Kidney epithelial cell (primary cell): ENCODE data around the gene LENEP. TPM values are rescaled to one million over a fixed set of nuclear protein-coding genes. Genes with fewer than 3 reads are reported as not detected.

Experiments
- DNase-seq: peaks from one replicate; pipeline ENCODE4 v3.0.0-alpha.2; 2010; ENCODE audit warnings: low read depth
- H3K27me3 ChIP-seq: 2 replicates; pipeline ENCODE4 v1.6.0; 2011; ENCODE audit warnings: low read length; ENCODE audit not compliant: control insufficient read depth, insufficient read depth
- H3K36me3 ChIP-seq: 2 replicates; pipeline ENCODE4 v1.5.1; 2011; ENCODE audit warnings: low read length; ENCODE audit not compliant: control insufficient read depth, insufficient read depth
- H3K4me3 ChIP-seq: 2 replicates; pipeline ENCODE4 v1.5.1; 2011; ENCODE audit warnings: low read depth, mild to moderate bottlenecking, control low read depth, low read length
- total RNA-seq: library from RNA; depleted of rRNA; stranded (reverse); fragments of >200 nt; gene quantifications from 2 replicates; pipeline ENCODE4 v1.2.3, GENCODE V29; 2015
- TF ChIP-seq, protein P1 (sequence below): IDR thresholded peaks from 2 replicates; pipeline ENCODE4 v1.5.1; 2011; ENCODE audit warnings: mild to moderate bottlenecking, moderate library complexity, low read length, control low read depth, inconsistent platforms; ENCODE audit not compliant: insufficient read depth, poor library complexity, severe bottlenecking

Gene LENEP
- total RNA-seq, 1 donor from 2014 or later: 1.6 TPM

DNA sequence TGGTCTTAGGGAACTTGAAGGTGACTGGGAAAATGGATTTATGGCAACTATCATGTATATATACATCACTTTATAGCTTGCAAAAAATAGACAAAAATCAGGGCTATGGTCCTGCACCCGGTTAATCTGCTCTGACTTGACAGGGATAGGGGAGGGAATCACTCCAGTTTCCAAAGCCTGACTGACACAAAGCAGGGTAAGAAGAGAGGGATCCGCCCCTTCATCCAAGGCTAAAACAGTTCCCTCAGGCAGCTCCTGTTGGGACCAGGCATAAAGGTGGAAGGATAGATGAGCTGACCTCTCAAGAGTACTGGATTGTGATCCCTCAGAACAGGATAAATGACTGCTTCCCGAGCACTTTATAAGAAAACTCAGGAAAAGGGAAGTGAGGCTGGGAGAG lies 38.8 kb upstream of the LENEP start:
- TF ChIP-seq, protein P1, sequence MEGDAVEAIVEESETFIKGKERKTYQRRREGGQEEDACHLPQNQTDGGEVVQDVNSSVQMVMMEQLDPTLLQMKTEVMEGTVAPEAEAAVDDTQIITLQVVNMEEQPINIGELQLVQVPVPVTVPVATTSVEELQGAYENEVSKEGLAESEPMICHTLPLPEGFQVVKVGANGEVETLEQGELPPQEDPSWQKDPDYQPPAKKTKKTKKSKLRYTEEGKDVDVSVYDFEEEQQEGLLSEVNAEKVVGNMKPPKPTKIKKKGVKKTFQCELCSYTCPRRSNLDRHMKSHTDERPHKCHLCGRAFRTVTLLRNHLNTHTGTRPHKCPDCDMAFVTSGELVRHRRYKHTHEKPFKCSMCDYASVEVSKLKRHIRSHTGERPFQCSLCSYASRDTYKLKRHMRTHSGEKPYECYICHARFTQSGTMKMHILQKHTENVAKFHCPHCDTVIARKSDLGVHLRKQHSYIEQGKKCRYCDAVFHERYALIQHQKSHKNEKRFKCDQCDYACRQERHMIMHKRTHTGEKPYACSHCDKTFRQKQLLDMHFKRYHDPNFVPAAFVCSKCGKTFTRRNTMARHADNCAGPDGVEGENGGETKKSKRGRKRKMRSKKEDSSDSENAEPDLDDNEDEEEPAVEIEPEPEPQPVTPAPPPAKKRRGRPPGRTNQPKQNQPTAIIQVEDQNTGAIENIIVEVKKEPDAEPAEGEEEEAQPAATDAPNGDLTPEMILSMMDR: no peak
- Histone ChIP-seq H3K4me3 (no peak overlapping the region), H3K27me3 (no peaks in the 10 kb centered on the region), H3K36me3 (peaks cover under 1% of the 10 kb centered on the region)
- DNase-seq: no peak

DNA sequence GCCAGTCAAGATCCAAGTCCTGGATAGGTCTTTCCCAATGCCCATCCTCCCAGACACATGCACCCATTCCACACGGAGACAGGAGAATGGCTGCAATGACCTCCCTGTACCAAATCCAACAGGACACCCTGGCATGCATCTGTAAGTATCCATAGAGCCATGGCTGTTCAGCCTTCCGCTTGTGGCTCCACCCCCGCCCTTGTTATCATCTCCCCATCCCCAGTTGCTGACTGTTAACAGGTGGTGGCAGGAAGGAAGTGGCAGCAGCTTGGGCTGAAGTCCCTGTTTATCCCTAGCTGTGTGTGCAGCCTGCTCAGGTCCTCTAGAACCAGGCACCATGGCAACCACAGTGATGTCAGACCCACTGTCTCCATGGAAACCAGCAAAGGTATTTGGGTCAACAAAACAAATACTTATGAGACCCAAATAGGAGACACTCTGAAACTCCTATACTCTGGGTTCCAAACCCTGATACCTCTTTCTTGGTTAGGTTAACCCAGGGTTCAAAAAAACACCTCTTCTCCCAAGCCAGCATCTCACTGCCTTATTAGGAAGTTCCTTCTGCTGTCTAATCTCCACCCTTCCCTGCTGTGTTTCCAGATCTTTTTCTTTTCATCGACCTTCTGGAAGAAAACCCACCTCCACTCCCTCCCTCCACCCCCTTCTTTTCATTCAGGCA lies 38.2 kb upstream of the LENEP start:
- TF ChIP-seq, protein P1: no peak

DNA sequence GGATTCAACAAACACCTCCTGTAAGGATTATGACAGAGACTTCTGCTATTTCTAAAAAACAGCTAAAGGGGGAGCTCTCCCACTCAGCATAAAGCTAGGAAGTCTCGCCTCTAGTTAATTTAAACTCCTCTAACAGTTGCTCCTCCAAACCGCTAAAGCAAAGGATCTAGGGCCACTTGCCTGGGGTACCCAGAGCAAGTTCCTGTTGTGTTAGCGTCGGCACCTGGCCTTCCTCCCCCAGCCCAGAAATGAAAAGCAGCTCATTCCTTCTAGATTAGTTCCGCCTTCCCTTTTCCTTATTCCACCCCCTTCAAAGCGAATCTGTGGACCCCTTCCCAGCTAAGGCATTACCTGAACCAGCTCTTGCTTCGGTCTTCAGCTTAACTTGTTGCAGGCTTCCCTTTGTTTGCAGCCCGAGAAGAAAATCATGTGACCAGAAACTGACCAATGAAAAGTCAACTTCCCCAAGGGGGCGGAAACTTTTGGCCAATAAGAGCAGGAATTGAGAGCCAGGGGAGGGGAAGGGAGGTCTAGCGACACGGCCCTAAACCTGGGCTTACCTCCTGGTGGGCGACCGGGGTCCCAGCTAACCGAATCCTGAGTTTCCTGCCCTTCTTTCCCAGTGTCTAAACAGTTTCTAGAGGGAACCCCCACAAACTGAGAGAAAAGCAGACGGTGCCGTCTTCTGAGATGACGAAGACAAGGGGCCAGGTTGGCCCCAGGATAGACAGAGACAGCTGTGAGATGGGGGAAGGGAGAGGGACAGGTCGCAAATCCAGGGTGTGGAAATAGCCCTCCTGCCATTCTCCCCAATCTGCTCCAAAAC lies 37.5 kb upstream of the LENEP start, which contains the start of gene PBXIP1:
TSS of gene PBXIP1 (minus strand) at position 382 of the 826 bp plus-strand sequence. CDS start 2,378 bp downstream, outside the sequence.
- H3K4me3 ChIP-seq: peak within 1 kb of the TSS; percentile 50
- H3K36me3 ChIP-seq: peaks cover 2% of the 10 kb centered on the region
- H3K27me3 ChIP-seq: no peaks in the 10 kb centered on the region
- TF ChIP-seq, protein P1: peak; percentile 39
- peak; percentile 79 for DNase-seq

More for the DNA sequence above, 38.2 kb upstream of the LENEP start:
- H3K36me3 ChIP-seq: peaks cover 2% of the 10 kb centered on the region
- peak; percentile 73 for DNase-seq
- peak overlapping the region; percentile 50 for H3K4me3 ChIP-seq
- no peaks in the 10 kb centered on the region for H3K27me3 ChIP-seq

DNA sequence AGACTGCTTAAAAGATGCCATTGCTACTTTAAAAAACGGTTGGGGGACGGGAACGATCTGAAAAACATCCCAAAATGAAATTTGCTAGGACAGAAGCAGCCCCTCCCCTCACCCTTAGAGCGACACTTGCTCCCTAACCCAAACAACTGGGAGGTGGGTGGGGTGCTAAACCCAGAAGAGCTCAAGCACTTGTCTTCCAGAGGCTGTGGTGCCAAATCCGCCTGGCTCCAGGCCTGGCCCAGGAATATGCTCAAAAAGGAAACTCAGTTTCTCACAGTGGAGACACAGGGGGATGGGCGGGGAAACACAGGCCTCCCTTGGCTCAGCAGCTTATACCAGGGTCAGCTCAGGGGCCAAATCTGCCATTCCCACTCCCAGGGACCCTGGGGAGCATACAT lies 36.8 kb upstream of the LENEP start:
- TF ChIP-seq, protein P1: no peak
- peak overlapping the region; percentile 50 for H3K4me3 ChIP-seq
- DNase-seq: no peak
- peaks cover 2% of the 10 kb centered on the region for H3K36me3 ChIP-seq
- H3K27me3 ChIP-seq: no peaks in the 10 kb centered on the region

DNA sequence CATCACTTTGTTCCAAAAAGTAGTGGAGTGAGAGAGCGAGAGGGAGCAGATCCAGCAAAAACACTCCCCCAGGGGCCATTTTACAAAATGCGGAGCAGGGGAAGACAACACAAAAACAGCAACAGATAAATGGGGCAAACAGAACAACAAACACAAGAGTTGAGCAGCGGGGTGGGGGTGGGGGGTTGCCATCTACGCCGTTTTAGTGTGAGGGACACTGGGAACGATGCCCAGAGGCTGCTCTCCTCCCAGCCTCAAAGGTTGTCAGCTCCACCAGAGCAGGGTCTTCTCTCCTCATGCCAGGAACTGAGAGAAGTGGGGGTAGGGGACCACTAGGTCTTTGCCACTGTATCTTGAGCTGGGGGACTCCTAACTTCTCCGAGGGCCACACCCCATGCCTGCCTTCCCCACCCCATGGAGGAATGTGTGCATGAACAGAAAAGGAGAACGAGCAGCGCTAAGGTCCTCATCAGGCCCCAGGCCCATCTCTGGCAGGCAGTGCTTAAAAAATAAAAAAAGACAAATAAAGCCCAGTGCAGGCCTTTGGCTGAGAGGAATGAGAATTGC lies 36.2 kb upstream of the LENEP start:
- no peak overlapping the region for H3K4me3 ChIP-seq
- TF ChIP-seq, protein P1: no peak

More for the DNA sequence above, 36.2 kb upstream of the LENEP start:
- no peak for DNase-seq
- Histone ChIP-seq H3K36me3 (peaks cover 2% of the 10 kb centered on the region), H3K27me3 (no peaks in the 10 kb centered on the region)
